Measurements from ENCODE around the gene OR4D10.

OR4D10 gene

DNA sequence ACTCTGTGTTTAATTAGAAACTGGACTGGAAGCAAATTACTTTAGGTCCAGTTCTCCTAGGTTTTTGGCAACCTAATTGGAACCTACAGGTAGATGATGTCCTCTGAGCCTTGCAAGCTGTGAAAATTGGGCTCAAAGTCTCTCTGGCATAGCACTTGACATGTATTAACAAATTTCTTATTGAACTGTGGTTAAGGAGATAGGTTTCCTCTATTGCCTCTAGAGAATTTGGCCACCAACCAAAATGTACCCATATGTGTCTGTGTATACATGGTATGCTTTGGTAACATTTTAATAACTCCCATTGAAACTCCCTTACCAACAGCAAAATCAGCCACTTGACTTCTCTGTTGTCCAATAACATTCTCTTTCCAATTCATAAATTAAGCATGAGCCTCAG lies at the start of gene OR4D10:
Gene OR4D10 (plus strand): TSS at position 301 of the 400 bp plus-strand sequence. CDS start 4,115 bp downstream, outside the sequence.
- no peak for DNase-seq (ENCODE audit: low read depth)
- H3K4me3 ChIP-seq (ENCODE audit: control insufficient read depth, low read depth, low read length): no peak within 1 kb of the TSS
- TF ChIP-seq, protein P1, sequence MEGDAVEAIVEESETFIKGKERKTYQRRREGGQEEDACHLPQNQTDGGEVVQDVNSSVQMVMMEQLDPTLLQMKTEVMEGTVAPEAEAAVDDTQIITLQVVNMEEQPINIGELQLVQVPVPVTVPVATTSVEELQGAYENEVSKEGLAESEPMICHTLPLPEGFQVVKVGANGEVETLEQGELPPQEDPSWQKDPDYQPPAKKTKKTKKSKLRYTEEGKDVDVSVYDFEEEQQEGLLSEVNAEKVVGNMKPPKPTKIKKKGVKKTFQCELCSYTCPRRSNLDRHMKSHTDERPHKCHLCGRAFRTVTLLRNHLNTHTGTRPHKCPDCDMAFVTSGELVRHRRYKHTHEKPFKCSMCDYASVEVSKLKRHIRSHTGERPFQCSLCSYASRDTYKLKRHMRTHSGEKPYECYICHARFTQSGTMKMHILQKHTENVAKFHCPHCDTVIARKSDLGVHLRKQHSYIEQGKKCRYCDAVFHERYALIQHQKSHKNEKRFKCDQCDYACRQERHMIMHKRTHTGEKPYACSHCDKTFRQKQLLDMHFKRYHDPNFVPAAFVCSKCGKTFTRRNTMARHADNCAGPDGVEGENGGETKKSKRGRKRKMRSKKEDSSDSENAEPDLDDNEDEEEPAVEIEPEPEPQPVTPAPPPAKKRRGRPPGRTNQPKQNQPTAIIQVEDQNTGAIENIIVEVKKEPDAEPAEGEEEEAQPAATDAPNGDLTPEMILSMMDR (IDR thresholded peaks at IDR 0.05; ENCODE audit: control insufficient read depth, insufficient read depth, low read depth, low read length, missing control alignments): no peak

DNA sequence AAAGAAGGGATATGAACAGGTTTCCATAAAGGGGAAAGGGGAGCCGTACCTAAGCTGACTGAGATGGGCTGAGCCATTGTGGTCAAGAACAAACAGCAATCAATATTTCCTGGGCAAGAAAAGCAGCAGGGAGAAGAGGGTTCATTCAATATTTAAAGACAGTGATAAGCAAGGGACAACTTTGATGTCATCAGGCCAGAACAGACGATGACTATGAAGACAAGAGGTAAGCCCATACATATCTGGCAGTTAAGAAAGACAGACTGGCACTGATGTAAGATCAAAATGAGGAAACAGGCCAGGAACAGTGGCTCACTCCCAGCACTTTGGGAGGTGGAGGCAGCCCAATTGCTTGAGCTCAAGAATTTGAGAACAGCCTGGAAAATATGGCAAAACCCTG lies 49.3 kb upstream of the OR4D10 start:
- no peak overlapping the region for H3K4me3 ChIP-seq (ENCODE audit: control insufficient read depth, low read depth, low read length)
- TF ChIP-seq, protein P1 (IDR thresholded peaks at IDR 0.05; ENCODE audit: control insufficient read depth, insufficient read depth, low read depth, low read length, missing control alignments): no peak
- DNase-seq (ENCODE audit: low read depth): no peak

DNA sequence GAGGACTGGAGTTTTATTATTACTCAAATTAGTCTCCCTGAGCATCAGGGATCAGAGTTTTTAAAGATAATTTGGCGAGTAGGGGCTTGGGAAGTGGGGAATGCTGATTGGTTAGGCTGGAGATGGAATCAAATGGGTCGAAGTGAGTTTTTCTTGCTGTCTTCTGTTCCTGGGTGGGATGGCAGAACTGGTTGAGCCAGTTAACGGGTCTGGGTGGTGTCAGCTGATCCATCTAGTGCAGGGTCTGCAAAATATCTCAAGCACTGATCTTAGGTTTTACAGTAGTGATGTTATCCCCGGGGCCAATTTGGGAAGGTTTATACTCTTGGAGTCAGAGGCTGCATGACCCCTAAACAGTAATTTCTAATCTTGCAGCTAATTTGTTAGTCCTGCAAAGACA lies 48.0 kb upstream of the OR4D10 start:
- no peak for DNase-seq (ENCODE audit: low read depth)
- H3K4me3 ChIP-seq (ENCODE audit: control insufficient read depth, low read depth, low read length): no peak overlapping the region
- TF ChIP-seq, protein P1 (IDR thresholded peaks at IDR 0.05; ENCODE audit: control insufficient read depth, insufficient read depth, low read depth, low read length, missing control alignments): no peak

DNA sequence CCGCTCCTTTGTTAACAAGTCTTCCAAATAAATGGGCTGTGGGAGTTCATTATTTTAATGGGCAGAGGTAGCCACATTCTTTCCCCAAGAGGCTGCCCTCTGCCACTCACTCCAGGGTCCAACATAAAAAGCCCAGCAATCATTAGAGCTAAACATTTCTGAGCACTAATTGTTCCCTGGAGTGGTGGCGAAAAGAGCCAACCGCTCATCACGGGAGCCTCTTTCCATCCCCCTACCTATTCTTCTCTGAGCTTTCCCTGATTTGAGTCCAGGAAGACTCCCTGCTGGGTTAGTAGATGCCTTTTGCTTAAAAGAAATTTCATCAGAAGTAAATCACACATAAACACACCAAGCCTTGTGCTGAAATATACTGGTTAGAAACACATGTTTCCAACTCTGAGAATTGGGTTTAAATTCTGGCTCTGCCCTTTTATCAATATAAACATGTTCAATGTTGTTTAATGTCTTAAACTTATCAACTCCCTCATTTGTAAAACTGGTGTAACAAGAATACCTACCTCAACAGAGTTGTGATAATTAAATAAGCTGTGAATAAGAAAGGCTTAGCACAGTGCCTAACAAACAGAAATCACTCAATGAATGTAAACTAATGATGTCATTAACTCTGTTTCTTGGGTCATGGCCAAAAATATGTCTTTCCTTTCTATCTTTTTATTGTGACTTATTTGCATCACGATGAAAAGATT lies 46.6 kb upstream of the OR4D10 start, which contains the start of gene OR5A2:
Gene OR5A2 (minus strand): TSS at position 53 of the 707 bp plus-strand sequence. CDS start 3,460 bp downstream, outside the sequence.
- no peak for DNase-seq (ENCODE audit: low read depth)
- TF ChIP-seq, protein P1 (IDR thresholded peaks at IDR 0.05; ENCODE audit: control insufficient read depth, insufficient read depth, low read depth, low read length, missing control alignments): no peak
- no peak within 1 kb of the TSS for H3K4me3 ChIP-seq (ENCODE audit: control insufficient read depth, low read depth, low read length)

DNA sequence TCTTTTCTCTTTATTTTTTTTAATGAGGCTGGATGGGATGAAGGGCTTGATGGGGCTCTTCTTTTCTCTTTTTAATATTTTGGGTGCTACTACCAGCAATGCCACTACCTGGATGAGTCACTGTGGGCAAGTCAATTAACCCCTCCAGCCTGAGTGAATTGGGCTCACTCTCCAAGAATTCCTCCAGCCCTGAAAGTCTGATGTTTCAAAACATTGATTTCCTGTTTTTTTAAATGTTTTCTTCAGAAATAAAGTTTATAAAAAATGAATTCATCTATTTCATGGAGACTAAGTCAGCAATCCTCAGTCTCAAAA lies 46.1 kb upstream of the OR4D10 start:
- TF ChIP-seq, protein P1 (IDR thresholded peaks at IDR 0.05; ENCODE audit: control insufficient read depth, insufficient read depth, low read depth, low read length, missing control alignments): no peak
- DNase-seq (ENCODE audit: low read depth): no peak
- no peak overlapping the region for H3K4me3 ChIP-seq (ENCODE audit: control insufficient read depth, low read depth, low read length)

DNA sequence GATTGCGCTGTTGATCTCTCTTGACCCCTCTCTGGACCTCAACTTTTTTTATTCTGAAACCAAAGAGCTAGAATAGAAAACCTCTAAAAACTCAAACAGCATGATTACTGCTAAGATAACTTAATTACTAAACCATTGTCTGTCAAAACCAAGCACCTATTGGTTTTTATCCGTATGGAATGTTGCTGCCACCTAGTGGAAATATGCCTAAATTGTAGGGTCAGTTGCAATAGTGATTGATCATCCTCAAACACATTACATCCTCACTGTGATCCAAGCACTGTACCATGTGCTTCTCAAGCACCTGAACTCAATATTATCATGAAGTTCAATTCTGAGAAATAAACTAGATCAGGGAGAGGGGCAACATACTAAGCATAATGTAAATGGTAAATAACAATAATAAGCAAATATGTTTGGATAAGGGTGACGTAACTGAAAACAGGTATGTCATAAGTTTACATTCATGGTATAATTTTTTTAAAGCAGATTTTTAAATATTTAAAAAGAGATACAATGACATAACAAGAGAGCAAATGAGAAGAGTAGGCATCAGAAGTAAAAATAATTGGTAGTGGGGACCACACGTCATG lies 43.1 kb upstream of the OR4D10 start:
- H3K4me3 ChIP-seq (ENCODE audit: control insufficient read depth, low read depth, low read length): no peak overlapping the region
- no peak for DNase-seq (ENCODE audit: low read depth)
- TF ChIP-seq, protein P1 (IDR thresholded peaks at IDR 0.05; ENCODE audit: control insufficient read depth, insufficient read depth, low read depth, low read length, missing control alignments): peak; percentile 69
